ENCODE results near the gene SLX4IP. TPM values are rescaled to one million over a fixed set of nuclear protein-coding genes. Genes with fewer than 3 reads are reported as not detected.

SLX4IP gene
- total RNA-seq, 4 donors from 2014 or later: 3.4 to 6.3 (median 3.9) TPM

GRCh38 chr20:10657453-10657852 is 222.3 kb downstream of the SLX4IP start:
- TF ChIP-seq POLR2A (IDR thresholded peaks at IDR 0.05) (no peak), CTCF (IDR thresholded peaks at IDR 0.05) (no peak)
- intact Hi-C loops (cut with DNase I): no loop called here
- WGBS, 2 donors: 70 to 72% methylated on average over 1 of the region's 1 CpG
- peaks cover 47 to 100% (median 95%) of the 10 kb centered on the region in 3 donors for H3K4me1 ChIP-seq
- H3K36me3 ChIP-seq: peaks cover 16 to 88% (median 32%) of the 10 kb centered on the region in 3 donors
- H3K27ac ChIP-seq: peak overlapping the region; percentile 74 to 99 (median 86)
- no peaks in the 10 kb centered on the region for H3K9me3 ChIP-seq
- H3K4me3 ChIP-seq: peak overlapping the region in 1 of 4 donors; percentile 13
- no peak for DNase-seq
- no peaks in the 10 kb centered on the region for H3K27me3 ChIP-seq

GRCh38 chr20:10658051-10658823 is 223.1 kb downstream of the SLX4IP start:
- no peak for TF ChIP-seq CTCF (IDR thresholded peaks at IDR 0.05)
- TF ChIP-seq POLR2A (IDR thresholded peaks at IDR 0.05): no peak
- WGBS, 2 donors: 43 to 46% methylated on average over 9 to 12 of the region's 13 CpGs
- H3K4me3 ChIP-seq: peak overlapping the region in 1 of 4 donors; percentile 13
- DNase-seq: no peak
- peak overlapping the region; percentile 74 to 99 (median 86) for H3K27ac ChIP-seq
- intact Hi-C loops (cut with DNase I): no loop called here
- peaks cover 16 to 88% (median 37%) of the 10 kb centered on the region in 3 donors for H3K36me3 ChIP-seq
- no peaks in the 10 kb centered on the region for H3K27me3 ChIP-seq
- peaks cover 44 to 100% (median 94%) of the 10 kb centered on the region in 3 donors for H3K4me1 ChIP-seq
- no peaks in the 10 kb centered on the region for H3K9me3 ChIP-seq

- Histone ChIP-seq H3K4me3 (no peak overlapping the region), H3K27ac (peak overlapping the region; percentile 74 to 99 (median 86)), H3K36me3 (peaks cover 16 to 88% (median 37%) of the 10 kb centered on the region in 3 donors), H3K9me3 (no peaks in the 10 kb centered on the region), H3K4me1 (peaks cover 41 to 100% (median 94%) of the 10 kb centered on the region in 3 donors), H3K27me3 (no peaks in the 10 kb centered on the region)
- TF ChIP-seq CTCF (IDR thresholded peaks at IDR 0.05) (no peak), POLR2A (IDR thresholded peaks at IDR 0.05) (no peak)
- intact Hi-C loops (cut with DNase I): no loop called here
- DNase-seq: no peak
- 10 to 32% methylated on average over 5 of the region's 5 CpGs for WGBS, 2 donors
Observed at GRCh38 chr20:10658876-10659632, 223.9 kb downstream of the SLX4IP start.

GRCh38 chr20:10659651-10660601 is 224.8 kb downstream of the SLX4IP start:
- H3K4me3 ChIP-seq: peak overlapping the region in 1 of 4 donors; percentile 15
- no peaks in the 10 kb centered on the region for H3K27me3 ChIP-seq
- H3K9me3 ChIP-seq: no peaks in the 10 kb centered on the region
- DNase-seq: no peak
- H3K36me3 ChIP-seq: peaks cover 16 to 93% (median 37%) of the 10 kb centered on the region in 3 donors
- H3K4me1 ChIP-seq: peaks cover 36 to 100% (median 93%) of the 10 kb centered on the region in 3 donors
- TF ChIP-seq CTCF (IDR thresholded peaks at IDR 0.05): no peak
- TF ChIP-seq POLR2A (IDR thresholded peaks at IDR 0.05): no peak
- H3K27ac ChIP-seq: peak overlapping the region; percentile 74 to 99 (median 88)
- 50 to 55% methylated on average over 12 of the region's 12 CpGs for WGBS, 2 donors
- intact Hi-C loops (cut with DNase I): loop anchor here (10.0 kb wide), 2 partner anchors 65 to 105 kb away; no protein-coding TSS in a partner anchor

All from esophagus squamous epithelium (tissue), 5 donors.